ENCODE results near the gene CLEC16A.
"Not testable (repeated sequence)": the region's sequence is repeated elsewhere in the genome, so short reads cannot be mapped to it uniquely, and the experiment has no call there.

Gene CLEC16A

GRCh38 chr16:11217651-11218603 is 273.6 kb downstream of the CLEC16A start:
- DNase-seq (ENCODE audit: low read depth, low spot score), result no peak

- no peak for DNase-seq (ENCODE audit: low read depth, low spot score)
Measured at GRCh38 chr16:11218604-11218962, 274.2 kb downstream of the CLEC16A start.

GRCh38 chr16:11219178-11219577 is 274.8 kb downstream of the CLEC16A start:
- no peak for DNase-seq (ENCODE audit: low read depth, low spot score)

GRCh38 chr16:11220507-11220906 is 276.1 kb downstream of the CLEC16A start:
- not testable (repeated sequence) for DNase-seq (ENCODE audit: low read depth, low spot score)

- no peak for DNase-seq (ENCODE audit: low read depth, low spot score)
Measured at GRCh38 chr16:11224096-11224893, 279.9 kb downstream of the CLEC16A start.

GRCh38 chr16:11224894-11225676 is 280.7 kb downstream of the CLEC16A start:
- DNase-seq (ENCODE audit: low read depth, low spot score), result peak; percentile 63

- DNase-seq (ENCODE audit: low read depth, low spot score), result no peak
Measured at GRCh38 chr16:11225677-11226549, 281.5 kb downstream of the CLEC16A start.

- DNase-seq (ENCODE audit: low read depth, low spot score), result no peak
Measured at GRCh38 chr16:11229432-11229831, 285.1 kb downstream of the CLEC16A start.

- DNase-seq (ENCODE audit: low read depth, low spot score), result no peak
Measured at GRCh38 chr16:11229906-11230305, 285.5 kb downstream of the CLEC16A start.

- no peak for DNase-seq (ENCODE audit: low read depth, low spot score)
Measured at GRCh38 chr16:11231367-11231970, 287.1 kb downstream of the CLEC16A start.

Measured in activated naive CD8-positive, alpha-beta T cell treated with anti-CD3 and anti-CD28 coated beads, Interleukin-2, amount 50 U/mL, for 16 hours (primary cell).